ENCODE measurements around the gene ALPI. TPM values are rescaled to one million over a fixed set of nuclear protein-coding genes. Genes with fewer than 3 reads are reported as not detected.

The ALPI gene
- total RNA-seq, 1 experiment from 2014 or later = not detected

DNA sequence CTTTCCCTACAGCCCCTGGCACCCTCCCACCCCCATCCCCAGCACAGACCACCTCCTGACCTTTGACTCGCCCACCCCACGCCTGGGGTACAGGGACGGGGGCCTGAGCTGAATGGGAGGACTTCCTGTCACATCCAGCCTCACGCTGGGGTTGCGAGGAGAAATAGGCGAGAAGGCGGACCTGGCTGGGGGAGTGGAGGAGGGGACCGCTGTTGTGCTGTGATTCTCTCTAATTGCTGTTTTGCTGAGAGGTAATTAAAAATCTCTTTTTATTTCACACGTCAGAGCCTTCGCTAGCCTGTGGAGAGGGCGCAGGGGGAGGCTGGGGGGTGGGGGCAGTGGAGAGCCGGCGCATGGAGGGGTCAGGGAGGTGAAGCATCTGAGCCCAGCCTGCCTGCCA is 41.4 kb downstream of the ALPI start:
- DNase-seq (ENCODE audit: low read depth) = no peak

DNA sequence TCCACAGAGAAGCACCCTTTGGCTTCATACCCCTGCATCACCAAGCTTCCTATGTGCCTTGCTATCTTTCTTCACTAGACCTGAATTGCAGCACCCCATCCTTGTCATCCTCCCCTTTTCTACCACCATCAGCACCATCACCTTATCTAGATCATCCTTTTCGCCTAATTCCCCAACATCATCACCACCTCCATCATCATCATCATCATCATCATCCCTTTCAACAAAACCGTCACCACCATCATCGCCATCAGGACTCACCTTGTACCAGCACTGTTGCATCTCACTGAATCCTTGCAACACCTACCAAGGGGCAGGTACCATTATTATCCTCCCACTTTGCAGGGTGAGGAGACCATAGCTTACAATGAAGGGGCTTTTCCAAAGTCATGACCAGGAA is 42.5 kb downstream of the ALPI start:
- DNase-seq (ENCODE audit: low read depth) = no peak

- no peak for DNase-seq (ENCODE audit: low read depth)
Measured at GRCh38 chr2:232501331-232501771, 45.4 kb downstream of the ALPI start.

DNA sequence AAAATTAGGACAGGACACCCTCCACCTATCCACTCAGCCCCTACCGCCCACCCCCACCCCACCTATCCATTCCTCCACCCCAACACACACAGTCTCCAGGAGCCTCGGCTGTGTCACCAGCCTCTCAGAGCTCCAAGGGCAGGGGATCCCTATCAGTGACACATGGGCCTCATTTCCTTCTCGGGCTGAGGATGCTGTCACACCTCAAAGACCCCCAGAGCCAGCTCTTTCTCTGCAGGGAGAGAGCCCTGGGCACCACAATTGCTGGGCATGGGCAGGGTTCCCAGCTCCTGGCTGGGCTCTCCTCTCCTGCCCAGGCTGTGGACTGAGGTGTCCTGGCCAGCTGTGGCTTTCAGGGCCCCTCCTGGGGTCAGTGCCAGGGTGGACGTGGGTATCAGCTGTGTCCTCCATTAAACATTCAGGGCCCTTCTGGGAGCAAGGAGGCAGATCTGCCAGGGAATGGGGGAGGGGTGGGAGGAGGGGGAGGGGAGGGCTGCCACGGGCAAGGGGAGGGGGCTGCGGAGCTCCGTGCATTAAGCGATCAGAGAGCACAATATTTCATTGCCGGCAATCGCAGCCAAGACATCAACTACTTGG is 45.9 kb downstream of the ALPI start:
- no peak for DNase-seq (ENCODE audit: low read depth)

- no peak for DNase-seq (ENCODE audit: low read depth)
Measured at GRCh38 chr2:232502511-232502910, 46.6 kb downstream of the ALPI start.

GRCh38 chr2:232502911-232503808 is 47.2 kb downstream of the ALPI start:
- DNase-seq (ENCODE audit: low read depth) = peak; percentile 21

DNA sequence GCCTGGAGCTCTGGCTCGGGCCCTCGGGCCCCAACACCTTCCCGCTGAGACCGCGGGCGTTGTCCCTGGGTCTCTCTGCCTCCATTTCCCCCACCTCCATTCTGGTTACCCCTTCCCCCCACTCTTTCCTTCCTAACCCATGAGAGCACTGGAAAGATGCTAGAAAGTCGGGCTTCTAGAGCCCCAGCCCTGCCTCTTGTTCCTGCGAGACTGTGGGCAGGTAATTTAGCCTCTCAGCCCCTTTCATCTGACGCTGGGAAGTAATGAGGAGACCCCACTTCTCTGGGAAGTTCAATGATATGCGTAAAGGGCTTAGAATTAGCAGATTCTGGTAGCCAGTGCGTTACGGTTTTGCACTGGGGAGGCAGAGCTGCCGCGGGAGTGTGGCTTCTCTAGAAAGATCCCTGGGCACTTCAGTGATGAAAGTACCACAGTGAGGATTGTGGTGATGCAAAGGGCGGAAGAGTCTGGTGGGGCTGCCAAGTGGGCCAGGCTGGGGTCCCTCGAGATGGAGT is 47.9 kb downstream of the ALPI start:
- DNase-seq (ENCODE audit: low read depth) = no peak

DNA sequence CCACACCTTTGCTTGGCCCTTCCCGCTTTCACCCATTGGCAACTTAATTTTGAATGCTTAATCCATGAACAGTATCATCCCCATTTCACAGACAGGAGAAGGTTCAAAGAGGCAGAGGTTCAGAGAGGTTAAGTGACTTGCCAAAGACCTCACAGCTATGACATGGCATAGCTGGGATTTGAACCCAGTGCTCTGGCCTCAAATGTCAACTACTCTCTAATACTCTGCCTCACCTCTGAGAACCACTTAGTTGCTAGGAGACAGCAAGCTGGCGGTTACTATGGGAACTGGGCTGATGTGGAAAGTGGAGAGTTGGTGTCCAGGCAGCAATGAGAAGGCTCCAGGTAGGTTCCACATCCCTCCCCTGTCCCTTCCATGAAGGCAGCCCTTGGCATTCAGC is 48.5 kb downstream of the ALPI start:
- no peak for DNase-seq (ENCODE audit: low read depth)

DNA sequence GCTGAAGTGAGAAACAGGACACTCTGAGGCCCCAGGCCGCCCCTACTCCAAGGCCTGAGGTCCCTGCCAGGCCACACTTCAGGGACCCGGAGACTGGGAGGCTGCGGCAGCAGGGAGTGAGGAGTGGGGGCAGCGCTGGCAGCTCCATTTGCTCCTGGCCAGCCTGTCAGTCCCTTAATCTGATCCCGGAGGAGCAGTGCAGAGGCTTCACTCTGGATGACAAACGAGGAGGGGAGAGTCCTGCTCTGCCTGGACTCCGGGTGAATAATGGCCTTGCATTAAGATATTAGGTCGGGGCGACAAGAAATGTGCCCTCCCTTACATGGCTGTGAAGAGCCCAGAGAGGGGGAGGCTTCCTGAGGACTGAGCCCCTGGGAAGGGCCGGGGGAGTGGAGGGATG is 49.9 kb downstream of the ALPI start:
- DNase-seq (ENCODE audit: low read depth) = no peak

DNA sequence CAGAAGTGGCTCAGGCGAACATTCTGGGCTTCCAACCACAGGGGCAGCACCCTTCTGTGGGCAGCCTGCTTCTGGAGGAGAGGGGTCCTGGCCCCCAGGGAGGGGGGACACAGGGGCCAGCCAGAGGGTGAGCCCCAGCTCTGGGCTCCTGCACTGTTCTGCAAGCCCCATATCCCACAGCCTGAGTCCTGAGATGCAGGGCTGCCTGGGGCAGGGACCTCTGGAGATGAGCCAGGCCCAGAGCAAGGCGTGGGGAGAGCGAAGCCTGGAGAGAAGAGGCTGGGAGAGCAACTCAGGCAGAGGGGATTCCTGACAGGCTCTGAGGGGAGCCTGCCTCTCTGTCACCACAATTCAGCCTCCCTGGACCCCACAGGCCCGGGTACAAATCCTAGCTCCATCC is 50.8 kb downstream of the ALPI start:
- DNase-seq (ENCODE audit: low read depth) = no peak

- no peak for DNase-seq (ENCODE audit: low read depth)
Measured at GRCh38 chr2:232508251-232508650, 52.3 kb downstream of the ALPI start.

Other genes with a start within 250 kb of the ALPI start
- not detected in 2 replicates for gene ALPP, start 77.4 kb upstream of the ALPI start, total RNA-seq (2014; rRNA removed; shearing (Covaris generic))
- not detected in 2 replicates for gene ALPG, start 49.3 kb upstream of the ALPI start, total RNA-seq (2014; rRNA removed; shearing (Covaris generic))
- gene ECEL1, start 31.7 kb downstream of the ALPI start, total RNA-seq (2014; rRNA removed; shearing (Covaris generic)) = not detected in 2 replicates
- gene PRSS56, start 64.2 kb downstream of the ALPI start, total RNA-seq (2014; rRNA removed; shearing (Covaris generic)) = not detected in 2 replicates
- not detected in 2 replicates for gene CHRND, start 70.0 kb downstream of the ALPI start, total RNA-seq (2014; rRNA removed; shearing (Covaris generic))
- not detected in 2 replicates for gene CHRNG, start 83.5 kb downstream of the ALPI start, total RNA-seq (2014; rRNA removed; shearing (Covaris generic))
- gene TIGD1, start 94.4 kb downstream of the ALPI start, total RNA-seq (2014; rRNA removed; shearing (Covaris generic)) = 6.3 and 7.1 TPM in 2 replicates
- gene EIF4E2, start 94.5 kb downstream of the ALPI start, total RNA-seq (2014; rRNA removed; shearing (Covaris generic)) = 146 and 150 TPM in 2 replicates
- 1.2 and 1.7 TPM in 2 replicates for gene EFHD1, start 177.5 kb downstream of the ALPI start, total RNA-seq (2014; rRNA removed; shearing (Covaris generic))
- gene GIGYF2, start 241.2 kb downstream of the ALPI start, total RNA-seq (2014; rRNA removed; shearing (Covaris generic)) = 36.3 and 46.9 TPM in 2 replicates

All from RPMI7951 (cell line).